Testis (tissue), 2 donors: ENCODE data around the gene TECTB.

Experiments used
- CTCF ChIP-seq, 3 experiments: fragments of 450-650 bp in 2 of 3; fragments of 200-600 bp in 1 of 3; sonication (generic) in 1 of 3; IDR thresholded peaks; one replicate each; pipeline ENCODE4 v1.5.1; 2016 to 2019; ENCODE audit warnings: antibody characterized with exemption in 3 of 3, mild to moderate bottlenecking in 2 of 3, moderate library complexity in 1 of 3
- POLR2A ChIP-seq: fragments of 450-650 bp; IDR thresholded peaks from one replicate; pipeline ENCODE4 v1.6.1; 2017; ENCODE audit warnings: antibody characterized with exemption, mild to moderate bottlenecking, moderate library complexity

- no peak for TF ChIP-seq CTCF (IDR thresholded peaks at IDR 0.05)
- TF ChIP-seq POLR2A, result no peak
Measured at GRCh38 chr10:112335868-112336265, 52.7 kb downstream of the TECTB start.
